GM23338 (cell line): Measurements from ENCODE around the gene ISLR2. TPM values are rescaled to one million over a fixed set of nuclear protein-coding genes. Genes with fewer than 3 reads are reported as not detected.

Source experiments
- ATAC-seq: fragments of 200-7000 bp; cut with Tn5 transposase; 3 replicates; pipeline ENCODE4 v1.9.1; 2020
- DNase-seq: peaks from one replicate; pipeline ENCODE4 v3.0.0-alpha.2; 2015; ENCODE audit warnings: low spot score
- H2AFZ ChIP-seq: fragments of 200-600 bp; sonication (generic); 2 replicates; pipeline ENCODE4 v1.8.0; 2016; ENCODE audit warnings: antibody characterized with exemption, mild to moderate bottlenecking, moderate library complexity
- H3F3A ChIP-seq: fragments of 200-600 bp; sonication (generic); replicated peaks from 2 replicates; pipeline ENCODE4 v1.8.0; 2017; ENCODE audit warnings: antibody characterized with exemption, mixed run types, low read depth
- H3K27ac ChIP-seq: fragments of 200-600 bp; sonication (generic); 2 replicates; pipeline ENCODE4 v1.6.1; 2016; ENCODE audit warnings: low read depth
- H3K27me3 ChIP-seq: fragments of 200-600 bp; sonication (generic); 2 replicates; pipeline ENCODE4 v1.8.0; 2016; ENCODE audit warnings: mild to moderate bottlenecking, mixed run types, moderate library complexity; ENCODE audit not compliant: insufficient read depth
- H3K36me3 ChIP-seq: fragments of 200-600 bp; sonication (generic); 2 replicates; pipeline ENCODE4 v1.8.0; 2016; ENCODE audit warnings: mild to moderate bottlenecking; ENCODE audit not compliant: insufficient read depth
- H3K4me1 ChIP-seq: fragments of 200-600 bp; sonication (generic); 2 replicates; pipeline ENCODE4 v1.8.0; 2016; ENCODE audit warnings: mild to moderate bottlenecking, moderate library complexity; ENCODE audit not compliant: insufficient read depth
- H3K4me2 ChIP-seq: fragments of 200-600 bp; sonication (generic); 2 replicates; pipeline ENCODE4 v1.7.1; 2017; ENCODE audit warnings: mixed run types
- H3K4me3 ChIP-seq: fragments of 200-600 bp; sonication (generic); 2 replicates; pipeline ENCODE4 v1.6.1; 2016; ENCODE audit warnings: mixed run types
- H3K79me2 ChIP-seq: fragments of 200-600 bp; sonication (generic); replicated peaks from 2 replicates; pipeline ENCODE4 v1.8.0; 2017; ENCODE audit warnings: mild to moderate bottlenecking; ENCODE audit not compliant: insufficient read depth
- H3K9me2 ChIP-seq: fragments of 200-600 bp; sonication (generic); 2 replicates; pipeline ENCODE4 v1.8.0; 2017; ENCODE audit not compliant: insufficient read depth
- H4K20me1 ChIP-seq: fragments of 200-600 bp; sonication (generic); replicated peaks from 2 replicates; pipeline ENCODE4 v1.8.0; 2017; ENCODE audit warnings: mild to moderate bottlenecking; ENCODE audit not compliant: insufficient read depth
- H3K27ac Mint-ChIP-seq: 2 replicates; pipeline ENCODE4 v1.8.0; 2020; ENCODE audit warnings: inconsistent platforms, mild to moderate bottlenecking, moderate library complexity, mixed read lengths
- H3K27me3 Mint-ChIP-seq: 3 replicates; pipeline ENCODE4 v1.8.0; 2022; ENCODE audit warnings: low read depth, mild to moderate bottlenecking, moderate library complexity, mixed read lengths, inconsistent platforms; ENCODE audit not compliant: insufficient read depth, poor library complexity
- H3K36me3 Mint-ChIP-seq: 3 replicates; pipeline ENCODE4 v1.8.0; 2021; ENCODE audit warnings: low read depth, mild to moderate bottlenecking, inconsistent platforms, moderate library complexity, mixed read lengths
- H3K4me1 Mint-ChIP-seq: 3 replicates; pipeline ENCODE4 v1.8.0; 2020; ENCODE audit warnings: mild to moderate bottlenecking, inconsistent platforms, mixed read lengths
- H3K4me3 Mint-ChIP-seq: 3 replicates; pipeline ENCODE4 v1.8.0; 2021; ENCODE audit warnings: moderate library complexity, mild to moderate bottlenecking, inconsistent platforms, mixed read lengths
- H3K9me3 Mint-ChIP-seq: 3 replicates; pipeline ENCODE4 v1.8.0; 2020; ENCODE audit warnings: moderate library complexity, mild to moderate bottlenecking, inconsistent platforms, mixed read lengths
- CREB1 ChIP-seq: fragments of 250-450 bp; sonication (Bioruptor Pico); IDR thresholded peaks from 2 replicates; pipeline ENCODE4 v1.5.0; 2020; ENCODE audit warnings: low read depth, mild to moderate bottlenecking, moderate library complexity
- EZH2 ChIP-seq: fragments of 200-600 bp; sonication (generic); IDR thresholded peaks from one replicate; pipeline ENCODE4 v1.8.0; 2017; ENCODE audit warnings: antibody characterized with exemption, mild to moderate bottlenecking, low read depth; ENCODE audit not compliant: unreplicated experiment
- EZH2phosphoT487 ChIP-seq: fragments of 200-600 bp; sonication (generic); IDR thresholded peaks from one replicate; pipeline ENCODE4 v1.8.1; 2018; ENCODE audit warnings: antibody characterized with exemption; ENCODE audit not compliant: unreplicated experiment
- JUNB ChIP-seq: IDR thresholded peaks from one replicate; pipeline ENCODE4 v1.6.1; 2016; ENCODE audit warnings: antibody characterized with exemption; ENCODE audit not compliant: unreplicated experiment
- ZNF462 ChIP-seq: fragments of 250-450 bp; sonication (Bioruptor Pico); IDR thresholded peaks from 2 replicates; pipeline ENCODE4 v1.5.0; 2020; ENCODE audit warnings: mild to moderate bottlenecking, moderate library complexity
- polyA plus RNA-seq: library from polyadenylated mRNA; unstranded; fragments of >200 nt; fragmentation: Nextera tagmentation; extraction: Ambion mirVana; gene quantifications from 2 replicates; pipeline ENCODE4 v1.2.1, GENCODE V29; 2016
- total RNA-seq: library from RNA; depleted of rRNA; stranded (reverse); fragments of >200 nt; shearing (Covaris generic); gene quantifications from 2 replicates; pipeline ENCODE4 v1.2.3, GENCODE V29; 2014
- TF ChIP-seq, protein P1 (sequence below): IDR thresholded peaks from one replicate; pipeline ENCODE4 v1.6.1; 2018; ENCODE audit warnings: antibody characterized with exemption; ENCODE audit not compliant: unreplicated experiment
- TF ChIP-seq, protein P2 (sequence below): IDR thresholded peaks from 2 replicates; pipeline ENCODE4 v1.6.1; 2016; ENCODE audit warnings: antibody characterized with exemption

Gene ISLR2
- total and polyA plus RNA-seq, 2 experiments from 2014 or later: 0.13 to 0.21 TPM

DNA sequence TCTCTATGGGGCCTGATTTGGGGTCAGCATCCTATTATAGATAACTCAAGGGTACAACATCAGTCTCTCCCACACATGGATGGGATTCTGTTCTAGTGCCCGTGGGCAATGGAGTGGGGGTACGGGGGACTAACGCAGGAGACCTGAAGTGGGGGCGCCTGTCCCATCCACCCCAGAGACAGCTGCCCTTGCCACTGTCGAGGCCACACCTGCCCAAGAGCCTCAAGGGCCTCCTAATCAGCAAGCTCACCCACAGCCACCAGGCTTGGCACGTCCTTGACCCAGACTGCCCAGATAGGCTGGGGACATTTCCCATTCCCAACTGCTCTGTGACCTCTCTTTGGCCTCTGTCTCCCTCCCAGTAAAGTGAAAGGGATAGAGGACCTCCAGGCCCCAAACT is 8.5 kb upstream of the ISLR2 start:
- no peaks in the 10 kb centered on the region for H3K36me3 ChIP-seq
- no peak overlapping the region for H3K4me3 Mint-ChIP-seq
- H3K79me2 ChIP-seq: no peaks in the 10 kb centered on the region
- no peaks in the 10 kb centered on the region for H3K9me2 ChIP-seq
- H2AFZ ChIP-seq: 0 out of 2 replicates have a peak overlapping the region, but pooled peaks have one; percentile 91
- peaks cover 9% of the 10 kb centered on the region for H3K9me3 Mint-ChIP-seq
- H3K27me3 Mint-ChIP-seq: peaks cover 32% of the 10 kb centered on the region
- H3K36me3 Mint-ChIP-seq: peaks cover 7% of the 10 kb centered on the region; the same call in 1 of the 3 replicates
- no peak overlapping the region for H3K27ac Mint-ChIP-seq
- H3K4me1 ChIP-seq: peaks cover 20% of the 10 kb centered on the region
- H3F3A ChIP-seq: no peaks in the 10 kb centered on the region
- no peak overlapping the region for H3K4me3 ChIP-seq
- H4K20me1 ChIP-seq: no peaks in the 10 kb centered on the region
- no peak for DNase-seq
- peaks cover 34% of the 10 kb centered on the region for H3K4me1 Mint-ChIP-seq
- TF ChIP-seq, protein P1, sequence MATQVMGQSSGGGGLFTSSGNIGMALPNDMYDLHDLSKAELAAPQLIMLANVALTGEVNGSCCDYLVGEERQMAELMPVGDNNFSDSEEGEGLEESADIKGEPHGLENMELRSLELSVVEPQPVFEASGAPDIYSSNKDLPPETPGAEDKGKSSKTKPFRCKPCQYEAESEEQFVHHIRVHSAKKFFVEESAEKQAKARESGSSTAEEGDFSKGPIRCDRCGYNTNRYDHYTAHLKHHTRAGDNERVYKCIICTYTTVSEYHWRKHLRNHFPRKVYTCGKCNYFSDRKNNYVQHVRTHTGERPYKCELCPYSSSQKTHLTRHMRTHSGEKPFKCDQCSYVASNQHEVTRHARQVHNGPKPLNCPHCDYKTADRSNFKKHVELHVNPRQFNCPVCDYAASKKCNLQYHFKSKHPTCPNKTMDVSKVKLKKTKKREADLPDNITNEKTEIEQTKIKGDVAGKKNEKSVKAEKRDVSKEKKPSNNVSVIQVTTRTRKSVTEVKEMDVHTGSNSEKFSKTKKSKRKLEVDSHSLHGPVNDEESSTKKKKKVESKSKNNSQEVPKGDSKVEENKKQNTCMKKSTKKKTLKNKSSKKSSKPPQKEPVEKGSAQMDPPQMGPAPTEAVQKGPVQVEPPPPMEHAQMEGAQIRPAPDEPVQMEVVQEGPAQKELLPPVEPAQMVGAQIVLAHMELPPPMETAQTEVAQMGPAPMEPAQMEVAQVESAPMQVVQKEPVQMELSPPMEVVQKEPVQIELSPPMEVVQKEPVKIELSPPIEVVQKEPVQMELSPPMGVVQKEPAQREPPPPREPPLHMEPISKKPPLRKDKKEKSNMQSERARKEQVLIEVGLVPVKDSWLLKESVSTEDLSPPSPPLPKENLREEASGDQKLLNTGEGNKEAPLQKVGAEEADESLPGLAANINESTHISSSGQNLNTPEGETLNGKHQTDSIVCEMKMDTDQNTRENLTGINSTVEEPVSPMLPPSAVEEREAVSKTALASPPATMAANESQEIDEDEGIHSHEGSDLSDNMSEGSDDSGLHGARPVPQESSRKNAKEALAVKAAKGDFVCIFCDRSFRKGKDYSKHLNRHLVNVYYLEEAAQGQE: no peak
- no peak for TF ChIP-seq EZH2phosphoT487
- TF ChIP-seq CREB1: no peak
- TF ChIP-seq, protein P2, sequence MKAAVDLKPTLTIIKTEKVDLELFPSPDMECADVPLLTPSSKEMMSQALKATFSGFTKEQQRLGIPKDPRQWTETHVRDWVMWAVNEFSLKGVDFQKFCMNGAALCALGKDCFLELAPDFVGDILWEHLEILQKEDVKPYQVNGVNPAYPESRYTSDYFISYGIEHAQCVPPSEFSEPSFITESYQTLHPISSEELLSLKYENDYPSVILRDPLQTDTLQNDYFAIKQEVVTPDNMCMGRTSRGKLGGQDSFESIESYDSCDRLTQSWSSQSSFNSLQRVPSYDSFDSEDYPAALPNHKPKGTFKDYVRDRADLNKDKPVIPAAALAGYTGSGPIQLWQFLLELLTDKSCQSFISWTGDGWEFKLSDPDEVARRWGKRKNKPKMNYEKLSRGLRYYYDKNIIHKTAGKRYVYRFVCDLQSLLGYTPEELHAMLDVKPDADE: no peak
- TF ChIP-seq JUNB: no peak
- TF ChIP-seq ZNF462 (CRISPR knock-in tag): no peak
- TF ChIP-seq EZH2: no peak
- H3K4me2 ChIP-seq: no peak overlapping the region
- ATAC-seq: no peak
- H3K27me3 ChIP-seq: peaks cover 31% of the 10 kb centered on the region
- no peak overlapping the region for H3K27ac ChIP-seq
